HepG2 (cell line): ENCODE measurements around the gene EDN2. TPM values are rescaled to one million over a fixed set of nuclear protein-coding genes. Genes with fewer than 3 reads are reported as not detected.

Experiments used
- ATAC-seq: fragments of 200-7000 bp; cut with Tn5 transposase; 3 replicates; pipeline ENCODE4 v1.9.1; 2020; ENCODE audit warnings: mild to moderate bottlenecking, moderate library complexity
- BruUV-seq: library from RNA; stranded (reverse); fragments of 400-500 nt; replicated peaks from 2 replicates; lab custom pipeline; 2021; lab: Mats Ljungman, UMichigan
- CTCF ChIA-PET: fragments of 300-600 bp; formaldehyde crosslinking; extraction: SDS; loops from one replicate; lab custom pipeline; 2021; ENCODE audit warnings: low total read pairs, inconsistent platforms, low intra/inter-chr PET ratio; lab: Yijun Ruan, JAX
- POLR2A ChIA-PET: fragments of 350-600 bp; sonication (Branson Sonifier 250); formaldehyde crosslinking; loops from one replicate; lab custom pipeline; 2020; ENCODE audit warnings: antibody characterized with exemption, inconsistent platforms; lab: Yijun Ruan, JAX
- DNase-seq: peaks from one replicate; pipeline ENCODE4 v3.0.0-alpha.2; 2015; ENCODE audit warnings: low spot score
- FAIRE-seq: peaks from 3 replicates; lab custom pipeline; 2011; peaks lifted over from hg19 to GRCh38; lab: Jason Lieb, UNC
- H2AFZ ChIP-seq: one replicate; pipeline ENCODE4 v1.6.1; 2011; ENCODE audit warnings: low read length, inconsistent platforms
- H3K27ac ChIP-seq: fragments of 300-600 bp; 3 replicates; pipeline ENCODE4 v1.8.0; 2011; ENCODE audit warnings: mixed run types, mild to moderate bottlenecking, mixed read lengths, low read length, inconsistent platforms; ENCODE audit not compliant: insufficient read depth; ENCODE audit errors: extremely low read length
- H3K27me3 ChIP-seq, 2 experiments: fragments of 200-600 bp in 1 of 2; 2 replicates in 1 of 2; 3 replicates in 1 of 2; pipeline versions ENCODE4 v1.6.0 to v1.8.0; 2011; ENCODE audit warnings: low read length in 2 of 2, mild to moderate bottlenecking in 2 of 2, moderate library complexity in 2 of 2, inconsistent platforms in 1 of 2; ENCODE audit not compliant: insufficient read depth in 2 of 2, control insufficient read depth in 1 of 2
- H3K36me3 ChIP-seq, 2 experiments: fragments of 200-600 bp in 1 of 2; replicated peaks in 1 of 2; 2 replicates in 1 of 2; 3 replicates in 1 of 2; pipeline versions ENCODE4 v1.5.1 to v1.8.0; 2011; ENCODE audit warnings: low read length in 2 of 2, inconsistent platforms in 1 of 2; ENCODE audit not compliant: insufficient read depth in 2 of 2, control insufficient read depth in 1 of 2
- H3K4me1 ChIP-seq: 2 replicates; pipeline ENCODE4 v1.5.1; 2012; ENCODE audit warnings: low read length, inconsistent platforms; ENCODE audit not compliant: insufficient read depth
- H3K4me2 ChIP-seq: 2 replicates; pipeline ENCODE4 v1.6.0; 2011; ENCODE audit warnings: low read depth, low read length, inconsistent platforms
- H3K4me3 ChIP-seq, 3 experiments: fragments of 200-600 bp in 1 of 3; sonication (generic), shearing (Covaris generic) in 1 of 3; replicated peaks in 1 of 3; 2 replicates each; pipeline ENCODE4 v1.5.1; 2011 to 2016; ENCODE audit warnings: low read length in 3 of 3, inconsistent platforms in 2 of 3, low read depth in 2 of 3, mild to moderate bottlenecking in 2 of 3, control low read depth in 1 of 3, mixed read lengths in 1 of 3; ENCODE audit not compliant: insufficient read depth in 1 of 3
- H3K79me2 ChIP-seq: one replicate; pipeline ENCODE4 v1.6.1; 2011; ENCODE audit warnings: low read length, inconsistent platforms; ENCODE audit not compliant: insufficient read depth
- H3K9ac ChIP-seq: 2 replicates; pipeline ENCODE4 v1.6.0; 2011; ENCODE audit warnings: mild to moderate bottlenecking, low read depth, low read length, inconsistent platforms; ENCODE audit not compliant: insufficient read depth
- H3K9me3 ChIP-seq: 2 replicates; pipeline ENCODE4 v1.5.1; 2012; ENCODE audit warnings: mild to moderate bottlenecking, low read length
- H4K20me1 ChIP-seq: 2 replicates; pipeline ENCODE4 v1.6.0; 2011; ENCODE audit warnings: inconsistent platforms, mild to moderate bottlenecking, low read length, moderate library complexity; ENCODE audit not compliant: insufficient read depth
- HMG20B ChIP-seq: conservative IDR thresholded peaks from 2 replicates; pipeline ENCODE4 v1.6.1; 2016; ENCODE audit warnings: missing genetic modification reagents, missing compliant biosample characterization
- JUND ChIP-seq: sonication (generic); formaldehyde crosslinking; IDR thresholded peaks from 2 replicates; pipeline ENCODE4 v1.8.0; 2022; ENCODE audit warnings: mild to moderate bottlenecking, missing genetic modification reagents
- PHF20 ChIP-seq: sonication (generic); formaldehyde crosslinking; IDR thresholded peaks from 2 replicates; pipeline ENCODE4 v1.5.0; 2020; ENCODE audit warnings: mild to moderate bottlenecking, missing genetic modification reagents
- ZNF567 ChIP-seq: sonication (generic); formaldehyde crosslinking; IDR thresholded peaks from 2 replicates; pipeline ENCODE4 v1.8.1; 2023; ENCODE audit warnings: mild to moderate bottlenecking, missing genetic modification reagents, borderline replicate concordance
- WGBS: methylation state at CpG from one replicate; pipeline ENCODE4 v1.1.6; 2017; ENCODE audit warnings: low lambda C conversion rate; 5-methylcytosine and 5-hydroxymethylcytosine counted together
- in situ Hi-C: cut with HindIII; loops from 2 replicates; pipeline ENCODE4 v1.10.0; 2017; ENCODE audit warnings: low pct_unique_long_range_greater_than_20kb; ENCODE audit not compliant: extremely low pct_ligation_motif_present
- intact Hi-C: fragments of 100-400 bp; cut with micrococcal nuclease; formaldehyde crosslinking; loops from one replicate; pipeline ENCODE4 v1.10.0; 2022; ENCODE audit not compliant: unreplicated experiment
- polyA plus RNA-seq, 8 experiments: library from polyadenylated mRNA; depleted of rRNA in 3 of 8; stranded (reverse) in 7 of 8; unstranded in 1 of 8; fragments of >200 nt; fragmentation: Illumina TruSeq in 4 of 8; extraction: Trizol in 4 of 8; gene quantifications; 2 replicates each; pipeline versions ENCODE4 v1.2.1 to v1.2.3, GENCODE V29; 2011 to 2016; ENCODE audit warnings: low read depth in 4 of 8, missing spikeins in 1 of 8, mixed read lengths in 1 of 8; ENCODE audit not compliant: insufficient read depth in 1 of 8
- total RNA-seq, 5 experiments: library from RNA; depleted of rRNA; stranded (reverse); fragments of >200 nt; fragmentation: Illumina TruSeq; extraction: Trizol; gene quantifications; 2 replicates each; pipeline ENCODE4 v1.2.3, GENCODE V29; 2016; ENCODE audit warnings: low read depth in 1 of 5
- TF ChIP-seq, protein P1 (sequence below): IDR thresholded peaks from 2 replicates; pipeline ENCODE4 v1.6.1; 2016; ENCODE audit warnings: mild to moderate bottlenecking
- TF ChIP-seq, protein P2 (sequence below): sonication (generic); formaldehyde crosslinking; IDR thresholded peaks from 2 replicates; pipeline ENCODE4 v1.4.0; 2020; ENCODE audit warnings: missing genetic modification reagents, mild to moderate bottlenecking, borderline replicate concordance

The EDN2 gene
- total and polyA plus RNA-seq, 2 of the 13 experiments (the other 11 are each of a cell fraction or from before 2014, with no cell fraction given): not detected

- no peaks in the 10 kb centered on the region for H4K20me1 ChIP-seq
- H3K79me2 ChIP-seq: no peaks in the 10 kb centered on the region
- intact Hi-C loops: no loop called here
- H3K27ac ChIP-seq: no peak overlapping the region
- DNase-seq (no peak), ATAC-seq (no peak), FAIRE-seq (no peak)
- BruUV-seq: no TSS peak
- H2AFZ ChIP-seq: no peak overlapping the region
- H3K4me1 ChIP-seq: no peaks in the 10 kb centered on the region
- TF ChIP-seq ZNF567 (CRISPR knock-in tag) (no peak), PHF20 (CRISPR knock-in tag) (no peak), HMG20B (CRISPR knock-in tag) (no peak), JUND (CRISPR knock-in tag) (no peak)
- TF ChIP-seq, protein P1, sequence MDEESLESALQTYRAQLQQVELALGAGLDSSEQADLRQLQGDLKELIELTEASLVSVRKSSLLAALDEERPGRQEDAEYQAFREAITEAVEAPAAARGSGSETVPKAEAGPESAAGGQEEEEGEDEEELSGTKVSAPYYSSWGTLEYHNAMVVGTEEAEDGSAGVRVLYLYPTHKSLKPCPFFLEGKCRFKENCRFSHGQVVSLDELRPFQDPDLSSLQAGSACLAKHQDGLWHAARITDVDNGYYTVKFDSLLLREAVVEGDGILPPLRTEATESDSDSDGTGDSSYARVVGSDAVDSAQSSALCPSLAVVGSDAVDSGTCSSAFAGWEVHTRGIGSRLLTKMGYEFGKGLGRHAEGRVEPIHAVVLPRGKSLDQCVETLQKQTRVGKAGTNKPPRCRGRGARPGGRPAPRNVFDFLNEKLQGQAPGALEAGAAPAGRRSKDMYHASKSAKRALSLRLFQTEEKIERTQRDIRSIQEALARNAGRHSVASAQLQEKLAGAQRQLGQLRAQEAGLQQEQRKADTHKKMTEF (CRISPR knock-in tag): no peak
- TF ChIP-seq, protein P2, sequence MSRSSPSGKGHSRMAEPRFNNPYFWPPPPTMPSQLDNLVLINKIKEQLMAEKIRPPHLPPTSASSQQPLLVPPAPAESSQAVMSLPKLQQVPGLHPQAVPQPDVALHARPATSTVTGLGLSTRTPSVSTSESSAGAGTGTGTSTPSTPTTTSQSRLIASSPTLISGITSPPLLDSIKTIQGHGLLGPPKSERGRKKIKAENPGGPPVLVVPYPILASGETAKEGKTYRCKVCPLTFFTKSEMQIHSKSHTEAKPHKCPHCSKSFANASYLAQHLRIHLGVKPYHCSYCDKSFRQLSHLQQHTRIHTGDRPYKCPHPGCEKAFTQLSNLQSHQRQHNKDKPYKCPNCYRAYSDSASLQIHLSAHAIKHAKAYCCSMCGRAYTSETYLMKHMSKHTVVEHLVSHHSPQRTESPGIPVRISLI (CRISPR knock-in tag): no peak
- in situ Hi-C loops: no loop called here
- H3K4me3 ChIP-seq: no peak overlapping the region
- H3K9me3 ChIP-seq: no peaks in the 10 kb centered on the region
- ChIA-PET POLR2A (no interaction called here), CTCF (no interaction called here)
- WGBS: 35% methylated on average over 7 of the region's 13 CpGs
- H3K9ac ChIP-seq: no peak overlapping the region
- no peaks in the 10 kb centered on the region for H3K36me3 ChIP-seq
- peaks cover 1 to 36% of the 10 kb centered on the region in 2 experiments; a peak in 3 of 5 replicates for H3K27me3 ChIP-seq
- H3K4me2 ChIP-seq: no peak overlapping the region
Observed at GRCh38 chr1:41507110-41507720, 22.7 kb upstream of the EDN2 start.
